Stimulated activated CD8-positive, alpha-beta memory T cell treated with anti-CD3 and anti-CD28 coated beads, Interleukin-12 subunit alpha, Interleukin-12 subunit beta, amount 100 ng/mL, for 4 hours (primary cell): Measurements from ENCODE around the gene PHACTR1.

Experiments
- DNase-seq: peaks from one replicate; pipeline ENCODE4 v3.0.0-alpha.2; 2020; ENCODE audit warnings: low read depth

PHACTR1 gene

DNA sequence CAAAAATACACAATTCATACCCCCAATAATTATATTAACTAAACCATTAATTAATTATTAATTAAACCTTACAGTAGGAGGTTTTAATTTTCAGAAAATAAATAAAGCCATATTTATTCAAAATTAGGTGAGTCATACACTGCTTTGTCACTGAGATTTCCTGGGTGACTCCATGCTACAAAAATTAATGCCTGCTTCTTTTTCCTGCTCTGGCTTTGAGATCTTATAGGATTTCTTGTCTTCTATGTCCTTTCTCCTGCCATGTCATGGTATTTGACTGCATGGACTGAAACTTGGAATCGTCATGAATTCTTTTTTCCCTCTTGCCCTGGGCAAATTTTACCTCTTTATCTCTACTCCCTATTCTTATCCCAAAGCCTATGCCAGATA, 133.2 kb downstream of the PHACTR1 start:
- DNase-seq: no peak

DNA sequence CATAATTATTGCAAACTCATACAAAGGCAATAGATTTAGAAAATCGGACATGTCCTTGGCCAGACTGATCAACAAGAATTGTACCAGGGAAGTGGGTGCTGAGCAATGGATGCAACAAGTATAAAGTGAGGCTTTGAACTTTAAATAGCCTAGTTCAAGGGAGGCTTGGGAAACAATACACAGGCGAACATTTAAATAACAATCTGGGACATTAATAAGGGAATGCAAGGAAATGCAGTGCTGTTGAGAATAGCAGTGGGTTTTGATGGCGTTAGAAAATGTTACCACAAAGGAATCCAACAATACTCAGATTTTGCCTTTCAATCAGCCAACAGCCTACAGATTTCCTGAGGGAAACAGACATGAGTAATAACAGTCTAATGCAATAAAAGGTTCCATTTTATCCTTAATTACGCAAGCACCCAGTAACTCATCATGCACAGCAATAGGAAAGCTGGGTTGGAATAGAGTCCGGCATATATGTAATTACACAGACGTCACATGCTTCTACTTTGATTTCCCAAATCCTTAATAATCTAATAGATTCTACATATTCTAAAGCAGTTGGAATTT, 134.6 kb downstream of the PHACTR1 start:
- DNase-seq: no peak

DNA sequence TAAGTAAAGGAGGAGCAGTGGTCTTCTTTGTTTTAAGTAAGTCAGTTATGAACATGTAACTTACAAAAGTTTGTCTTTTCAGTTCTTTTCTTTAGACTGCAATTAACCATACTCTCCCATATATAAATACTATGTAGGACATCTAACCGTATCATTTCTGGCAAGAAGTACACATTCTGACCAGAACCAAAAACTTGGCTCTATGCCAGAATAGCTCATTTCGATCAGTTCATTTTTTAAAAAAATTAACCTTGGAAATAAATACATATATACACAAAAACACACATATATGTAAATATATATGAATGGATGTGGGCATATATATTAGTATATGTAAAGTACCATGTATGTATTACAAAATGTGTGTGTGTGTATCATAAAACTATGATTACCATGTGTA, 145.0 kb downstream of the PHACTR1 start:
- no peak for DNase-seq

DNA sequence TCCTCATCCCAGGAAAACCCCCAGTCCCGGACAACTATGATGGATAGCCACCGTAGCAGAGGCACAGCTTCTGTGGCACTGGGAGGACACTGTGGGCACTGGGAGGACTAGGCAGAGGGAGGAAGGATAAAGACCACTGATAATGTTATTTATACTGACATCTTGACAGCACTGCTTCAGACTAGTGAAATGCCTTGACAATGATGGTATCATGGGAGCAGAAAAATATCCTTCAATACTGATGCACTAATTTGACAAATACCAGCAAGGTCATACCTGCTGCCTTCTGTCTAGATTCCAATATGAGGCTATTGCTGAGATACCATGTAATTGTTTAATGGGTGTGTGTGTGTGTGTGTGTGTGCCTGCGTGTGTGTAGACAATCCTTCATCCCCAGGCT, 148.6 kb downstream of the PHACTR1 start:
- no peak for DNase-seq

DNA sequence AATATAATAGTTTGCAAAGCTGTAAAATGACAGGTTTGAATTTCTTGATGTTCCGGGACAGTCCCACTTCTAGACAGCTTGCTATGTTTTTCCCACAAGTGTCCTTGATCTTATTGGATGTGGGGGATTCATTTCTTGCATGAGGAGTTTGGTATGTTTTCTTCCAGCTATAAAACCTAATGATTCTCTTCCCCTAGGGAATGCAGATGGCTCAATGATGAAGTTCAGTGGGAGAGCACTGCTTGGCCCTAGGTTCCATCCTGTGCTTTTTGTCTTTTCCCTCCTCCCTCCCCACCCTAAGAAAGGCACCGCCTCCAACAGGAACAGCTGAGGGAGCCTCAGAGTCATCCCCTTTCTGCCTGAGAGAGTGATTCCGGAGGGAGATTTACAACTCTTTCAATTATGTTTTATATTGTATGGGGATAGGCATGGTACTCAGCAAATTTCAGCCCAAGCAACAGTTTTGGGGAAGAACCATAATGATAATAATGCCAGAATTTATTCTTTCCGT, 149.2 kb downstream of the PHACTR1 start:
- no peak for DNase-seq

DNA sequence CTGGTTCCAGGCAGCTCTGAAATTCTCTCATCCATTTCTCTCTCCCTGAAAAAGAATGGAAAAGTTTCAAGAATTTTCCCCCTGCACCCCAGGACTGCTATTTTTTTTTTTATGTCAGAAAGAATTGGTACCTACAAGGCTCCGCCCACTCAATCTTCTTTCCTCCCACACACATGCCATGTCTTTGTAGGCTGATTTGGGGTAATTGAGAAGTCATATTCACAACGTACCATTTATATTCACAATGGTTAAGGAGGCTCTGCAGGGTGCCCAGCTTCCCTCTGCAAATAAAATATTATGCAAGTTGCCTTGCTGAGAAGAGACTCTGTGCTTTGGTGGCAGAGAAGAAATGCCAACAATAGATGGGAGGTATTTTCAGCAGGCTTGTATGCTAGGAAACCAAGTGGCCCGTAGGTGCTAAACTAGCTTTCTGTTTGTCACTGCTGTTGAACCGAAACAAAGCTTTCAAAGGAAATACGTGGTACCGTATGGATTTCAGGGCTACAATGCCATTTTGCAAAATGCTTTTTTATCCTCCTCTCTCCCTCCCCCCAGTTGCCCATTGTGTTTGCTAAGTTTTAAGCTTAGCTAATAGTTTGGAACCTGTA, 150.0 kb downstream of the PHACTR1 start:
- no peak for DNase-seq

DNA sequence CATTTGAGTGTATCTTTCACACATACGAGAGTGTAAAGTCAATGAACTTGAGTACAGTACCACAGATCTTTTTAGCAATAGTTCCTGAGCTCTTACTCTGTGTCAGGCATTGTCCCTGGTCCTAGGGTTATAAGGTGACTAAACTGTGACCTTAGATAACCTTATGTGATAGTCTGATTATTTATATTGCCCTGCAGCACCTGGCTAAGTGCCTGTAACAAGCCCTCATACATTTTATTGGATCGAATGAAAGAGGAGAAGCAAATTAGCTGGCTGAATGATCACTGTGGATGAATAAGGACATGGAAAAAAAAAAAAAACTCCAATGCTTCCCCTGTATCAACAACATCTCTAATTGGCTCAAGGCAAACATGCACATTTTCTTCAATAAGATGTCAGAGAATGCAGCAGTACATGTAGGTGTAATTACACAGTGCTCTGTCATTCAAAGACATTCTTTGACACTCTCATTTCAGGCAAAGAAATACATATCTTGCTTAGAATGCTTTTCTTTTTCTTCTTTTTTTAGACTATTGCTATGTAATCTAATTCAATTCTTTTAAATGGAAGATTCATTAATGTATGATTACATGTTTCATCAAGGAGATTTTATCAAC, 153.4 kb downstream of the PHACTR1 start:
- DNase-seq: no peak

DNA sequence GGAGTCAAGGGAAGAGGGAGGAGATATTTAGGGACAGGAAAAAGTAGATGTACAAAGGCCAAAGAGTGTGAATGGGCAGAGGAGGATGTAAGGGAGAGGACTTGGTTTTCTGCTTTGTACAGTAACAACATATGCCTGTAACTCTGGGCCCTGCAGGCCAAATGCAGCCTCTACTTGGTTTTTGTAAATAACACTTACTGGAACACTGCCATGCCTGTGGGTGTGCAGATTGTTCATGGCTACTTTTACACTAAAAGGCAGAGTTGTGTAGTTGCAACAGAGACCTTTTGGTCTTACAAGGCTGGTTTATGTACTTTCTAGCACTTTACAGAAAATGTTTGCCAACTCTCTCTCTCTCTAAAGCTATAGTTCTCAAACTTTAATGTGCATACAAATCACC, 157.1 kb downstream of the PHACTR1 start:
- no peak for DNase-seq

DNA sequence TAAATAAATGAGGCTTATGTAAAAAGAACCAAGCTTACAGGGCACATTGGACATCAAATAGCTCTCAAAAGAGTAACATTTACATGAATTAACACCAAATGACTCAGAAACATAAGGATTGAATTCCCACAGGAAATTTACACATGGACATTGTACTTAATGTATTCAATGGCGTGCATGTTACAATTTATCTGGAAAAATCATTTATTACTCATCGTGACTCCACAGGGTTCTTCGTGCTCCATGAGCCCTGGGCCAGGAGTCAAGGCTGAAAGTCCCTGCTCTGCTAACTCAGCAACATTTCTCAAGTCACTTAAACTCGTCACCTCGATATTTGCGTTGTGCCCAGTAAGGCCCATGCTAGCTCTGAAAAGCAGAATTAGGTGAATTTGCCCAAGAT, 158.5 kb downstream of the PHACTR1 start:
- DNase-seq: no peak

DNA sequence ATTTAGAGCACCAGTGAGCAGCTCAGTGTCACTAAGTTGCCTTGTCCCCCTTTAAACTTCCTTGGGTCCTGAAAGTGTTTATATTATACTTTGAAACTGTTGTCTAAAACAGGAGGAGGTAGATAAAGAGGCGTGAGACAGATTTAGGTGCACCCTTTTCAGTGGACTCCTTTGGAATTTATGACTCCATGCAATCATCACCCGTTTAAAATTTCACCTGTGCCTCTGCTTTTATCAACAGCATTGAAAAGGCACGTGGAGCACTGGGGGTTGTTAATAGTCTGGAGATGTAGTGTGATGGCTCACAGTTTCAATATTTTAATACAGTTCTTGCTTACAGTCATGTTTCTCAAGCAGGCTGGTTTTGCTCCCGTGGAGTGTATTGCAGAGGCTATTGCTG, 162.2 kb downstream of the PHACTR1 start:
- no peak for DNase-seq

DNA sequence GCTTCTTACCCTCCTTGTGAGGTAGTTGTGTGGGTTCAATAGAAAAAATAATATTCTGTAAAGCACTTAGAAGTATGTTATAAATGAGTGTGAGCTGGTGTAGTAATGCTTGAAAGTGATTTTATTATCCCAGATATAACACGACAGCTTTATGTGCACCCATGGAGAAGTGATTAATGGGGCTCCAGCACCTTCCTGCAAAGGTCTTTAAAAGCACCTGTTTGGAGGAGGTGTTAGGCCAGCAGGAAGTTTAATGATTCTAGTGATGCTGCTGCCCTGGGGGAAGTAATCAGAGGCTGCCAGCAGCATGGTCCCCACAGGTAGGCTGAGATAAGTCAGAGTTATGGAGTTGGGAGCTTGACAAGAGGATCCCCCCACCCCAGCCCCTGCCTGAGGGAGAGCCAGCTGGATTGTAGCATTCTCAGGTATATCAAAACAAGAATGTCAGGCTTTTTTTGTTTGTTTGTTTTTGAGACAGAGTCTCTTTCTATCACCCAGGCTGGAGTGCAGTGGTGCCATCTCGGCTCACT, 166.3 kb downstream of the PHACTR1 start:
- DNase-seq: no peak

DNA sequence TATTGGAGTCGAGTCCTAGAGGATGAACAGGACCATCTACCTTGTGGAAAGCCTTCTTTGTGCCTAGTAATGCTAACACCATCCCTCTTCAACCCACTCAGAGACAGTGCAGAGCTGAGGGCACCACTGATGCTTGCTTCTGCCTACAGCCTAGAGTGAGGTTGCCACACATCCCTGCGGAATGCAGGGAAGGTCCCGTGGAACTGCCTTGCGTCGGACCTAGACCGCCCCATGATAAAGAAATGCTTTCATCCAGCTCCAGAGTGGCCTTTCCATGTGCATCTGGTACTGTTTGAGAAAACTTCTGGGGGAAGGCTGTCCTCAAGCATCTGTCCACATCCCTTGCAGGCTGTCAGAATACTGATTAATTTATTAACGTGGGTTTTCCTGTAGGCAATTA, 168.4 kb downstream of the PHACTR1 start:
- no peak for DNase-seq

DNA sequence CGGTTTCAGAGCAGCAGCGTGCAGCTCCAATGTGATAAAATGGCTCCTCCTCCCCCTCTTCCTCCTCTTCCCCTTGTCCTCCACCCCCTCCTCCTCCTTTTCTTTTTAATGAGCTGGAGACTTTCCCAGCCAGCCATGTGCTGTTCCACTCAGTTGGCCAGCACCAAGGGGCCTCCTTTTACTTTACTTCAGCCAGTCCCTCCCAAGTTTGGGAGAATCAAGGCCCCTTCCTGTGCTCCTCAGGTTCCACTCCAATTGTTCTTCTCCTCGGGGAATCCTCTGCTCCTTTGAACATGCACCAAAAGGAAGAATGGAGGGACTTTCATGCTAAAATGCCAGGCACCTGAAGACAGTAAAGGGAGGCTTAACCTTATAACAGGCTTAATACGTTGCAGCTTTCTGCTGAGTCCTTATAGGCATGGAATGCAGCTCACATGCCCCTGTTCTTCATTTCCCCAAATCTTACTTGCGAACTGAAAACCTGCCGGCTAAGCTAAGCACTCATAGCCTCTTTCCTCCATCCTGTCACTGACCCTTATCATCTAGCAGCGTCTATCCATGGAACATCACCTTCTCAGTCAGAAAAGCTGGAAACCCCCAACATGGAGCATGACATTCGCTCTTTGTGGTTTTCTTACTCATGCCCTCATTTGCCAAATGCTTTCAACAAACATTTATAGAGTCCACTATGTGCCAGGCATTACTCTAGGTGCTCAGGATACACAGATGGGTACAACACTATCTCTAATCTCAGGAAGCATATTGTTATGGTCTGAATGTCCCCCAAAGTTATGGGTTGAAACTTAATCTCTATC, 170.6 kb downstream of the PHACTR1 start:
- no peak for DNase-seq

DNA sequence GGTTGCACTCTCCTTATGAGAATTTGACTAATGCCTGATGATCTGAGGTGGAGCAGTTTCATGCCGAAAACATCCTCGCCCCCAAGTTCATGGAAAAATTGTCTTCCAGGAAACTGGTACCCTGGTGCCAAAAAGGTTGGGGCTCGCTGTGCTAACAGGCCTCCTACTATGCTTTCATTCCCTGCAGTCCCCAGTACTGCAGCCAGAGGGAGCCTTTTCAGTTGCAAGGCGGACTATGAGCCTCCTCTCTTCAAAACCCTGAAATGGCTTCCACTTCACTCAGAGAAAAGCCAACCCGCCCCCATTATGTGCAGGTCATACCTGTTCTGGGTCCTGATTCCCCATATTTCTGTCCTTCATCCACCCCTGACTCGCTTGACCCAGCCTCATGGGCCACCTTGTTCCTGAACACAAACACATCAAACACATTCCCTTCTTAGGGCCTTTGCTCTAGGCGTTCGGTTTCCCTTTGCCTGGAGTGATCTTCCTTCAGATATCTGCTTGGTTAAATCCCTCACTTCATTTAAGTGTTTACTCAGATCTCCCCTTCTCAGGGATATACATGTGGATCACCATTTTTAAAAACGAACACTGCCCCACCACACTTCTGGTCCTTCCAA, 173.7 kb downstream of the PHACTR1 start:
- no peak for DNase-seq

DNA sequence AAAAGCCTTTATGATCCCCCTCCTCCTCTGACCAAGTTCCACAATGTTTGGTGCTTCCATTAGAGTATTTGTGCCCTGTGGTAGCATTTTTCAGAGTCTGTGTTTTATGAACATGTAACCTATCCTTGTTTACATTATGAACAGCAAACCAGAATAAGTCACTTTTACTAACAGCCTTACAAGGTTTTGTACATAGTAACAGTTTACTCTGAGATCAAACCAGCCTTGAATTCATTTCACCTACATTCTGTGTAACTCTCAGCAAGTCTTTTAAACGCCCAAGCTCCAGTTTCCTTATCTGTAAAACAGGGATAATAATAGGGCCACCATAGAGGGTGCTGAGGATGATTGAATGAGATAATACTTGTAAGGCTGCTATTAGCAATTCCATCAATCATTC, 175.0 kb downstream of the PHACTR1 start:
- DNase-seq: no peak

DNA sequence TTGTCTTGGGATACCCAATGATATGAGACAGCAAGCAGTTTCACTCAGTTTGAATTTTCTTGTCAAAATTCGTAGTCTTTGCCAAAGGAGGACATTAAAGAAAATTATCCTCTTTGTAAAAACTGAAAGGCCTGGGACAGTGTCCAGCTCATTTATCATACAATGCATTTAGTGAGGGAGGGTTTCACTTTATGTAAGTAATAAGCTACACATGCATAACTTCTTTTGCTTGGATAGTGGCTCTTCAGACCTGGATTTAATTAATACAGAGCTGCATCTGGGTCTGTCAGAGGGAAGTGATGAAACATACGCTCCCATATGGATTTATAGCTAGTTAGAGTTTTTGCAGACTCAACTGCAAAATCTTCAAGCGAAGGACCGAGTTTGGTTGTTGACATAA, 175.6 kb downstream of the PHACTR1 start:
- no peak for DNase-seq

DNA sequence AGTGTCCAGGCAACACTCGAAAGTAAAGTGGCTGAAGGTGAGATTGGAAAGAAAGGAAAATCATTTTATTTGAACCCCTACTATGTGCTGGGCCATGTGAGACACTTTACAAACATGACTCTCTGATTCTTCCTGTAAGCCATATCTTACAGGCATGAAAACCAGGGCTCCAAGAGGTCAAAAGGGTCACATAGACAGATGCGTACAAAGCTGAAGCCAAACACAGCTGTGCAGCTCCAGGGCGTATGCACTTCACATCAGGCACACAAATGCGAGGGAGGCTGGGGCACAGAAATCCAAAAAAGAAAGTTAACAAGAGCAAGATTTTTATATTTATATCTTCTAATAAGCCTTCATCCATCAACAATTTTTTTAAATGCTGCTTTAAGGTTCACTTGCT, 176.5 kb downstream of the PHACTR1 start:
- DNase-seq: no peak

DNA sequence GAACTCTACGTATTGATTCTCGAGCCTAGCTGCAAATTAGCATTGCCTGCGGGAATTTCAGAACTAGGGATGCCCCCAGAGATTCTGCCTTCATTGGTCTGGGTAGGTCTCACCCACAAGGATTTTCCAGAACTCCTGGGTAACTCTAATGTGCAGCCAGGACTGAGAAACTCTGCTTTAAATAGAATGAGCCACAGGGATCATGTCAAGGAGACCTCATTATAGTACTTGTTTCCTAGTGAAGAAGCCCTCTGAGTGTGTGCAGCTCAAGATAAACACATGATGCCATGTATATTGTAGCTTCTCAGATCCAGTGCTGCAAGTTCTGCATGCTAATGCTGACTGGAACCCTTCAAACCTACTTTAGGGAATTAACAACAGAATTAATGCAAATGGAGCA, 179.2 kb downstream of the PHACTR1 start:
- no peak for DNase-seq

DNA sequence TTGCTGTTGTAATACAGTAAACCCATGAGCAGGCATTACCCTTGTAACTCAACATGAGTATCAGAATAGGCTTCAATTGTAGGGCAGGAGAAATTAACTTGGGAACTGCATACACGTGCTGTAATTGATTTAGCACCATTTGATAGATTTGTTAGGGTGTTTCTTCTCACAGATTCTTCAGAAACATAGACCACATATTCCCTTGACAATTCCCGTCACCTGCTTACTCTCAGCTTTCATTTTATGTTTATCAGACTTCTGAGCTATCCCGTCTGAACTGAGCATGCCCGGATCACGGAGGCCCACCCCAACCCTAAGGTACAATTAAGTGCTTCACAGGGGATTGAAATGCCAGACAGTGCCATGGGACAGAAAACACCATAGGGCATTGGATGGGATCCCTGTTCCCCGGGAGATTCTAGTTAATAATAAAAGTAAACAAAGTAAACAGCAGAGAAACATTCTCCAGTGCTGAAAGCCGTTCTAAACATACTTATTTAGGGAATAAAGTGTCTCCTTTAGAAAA, 179.7 kb downstream of the PHACTR1 start:
- no peak for DNase-seq

DNA sequence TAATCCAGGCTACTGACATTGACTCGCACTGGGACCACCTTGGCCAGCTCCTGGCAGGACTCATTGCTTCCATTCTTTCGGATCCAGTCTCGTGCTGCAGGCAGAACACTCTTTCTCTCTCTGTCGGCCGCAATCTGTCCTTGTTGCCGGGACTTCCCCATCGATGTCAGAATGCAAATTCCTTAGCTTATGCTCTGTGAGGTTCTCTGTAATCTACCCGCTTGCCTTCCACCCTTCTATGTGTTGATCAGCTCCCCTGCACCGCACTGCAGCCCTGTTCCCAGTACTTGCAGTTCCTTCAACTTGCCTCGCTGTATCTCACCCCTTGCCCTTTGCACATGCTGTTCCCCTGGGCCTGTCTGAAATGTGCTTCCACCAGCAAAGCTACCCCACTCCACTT, 182.0 kb downstream of the PHACTR1 start:
- DNase-seq: no peak

DNA sequence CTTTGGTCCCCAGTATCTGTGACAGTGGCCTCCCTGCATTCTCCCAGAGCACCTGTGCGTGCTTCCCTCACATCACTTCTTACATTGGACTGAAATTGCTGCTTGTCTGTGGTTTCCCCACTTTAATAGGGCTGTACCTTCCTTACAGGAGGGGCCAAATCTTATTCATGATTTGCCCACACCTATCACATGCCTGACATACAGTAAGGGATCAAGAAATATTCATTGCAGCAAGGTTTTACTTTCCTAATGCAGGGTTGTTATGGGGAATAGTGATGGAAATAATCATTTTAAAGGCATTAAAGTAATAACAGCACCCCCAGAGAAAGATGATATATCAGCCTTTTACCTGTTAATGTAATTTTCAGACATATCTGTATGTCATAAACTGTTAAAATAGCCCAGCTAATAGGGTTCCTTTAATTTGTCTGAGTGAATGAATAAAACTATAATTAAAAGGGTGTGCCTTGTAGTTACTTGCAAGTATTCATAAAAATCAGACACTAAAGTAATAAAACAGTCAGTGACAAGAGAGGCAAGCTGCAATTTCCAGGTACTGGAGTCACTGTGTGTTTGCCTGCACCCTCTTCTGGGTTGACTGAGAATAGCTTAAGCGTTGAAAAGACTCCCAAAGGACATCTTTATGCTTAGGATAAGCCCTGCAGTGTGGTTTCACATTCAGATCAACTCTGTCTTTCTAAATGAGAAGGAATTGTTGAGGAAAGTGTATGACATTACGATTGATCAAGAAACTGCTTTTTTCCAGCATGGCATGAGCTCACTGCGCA, 182.7 kb downstream of the PHACTR1 start:
- no peak for DNase-seq
